Heart left ventricle (tissue), 16 donors: Measurements from ENCODE around the gene NUTF2. TPM values are rescaled to one million over a fixed set of nuclear protein-coding genes. Genes with fewer than 3 reads are reported as not detected.
A peak's percentile ranks its signal among the peaks of the same experiment; 100 is the strongest.

Source experiments
- ATAC-seq, 4 donors: fragments of 200-7000 bp; cut with Tn5 transposase; one replicate each; pipeline ENCODE4 v1.9.1; 2020 to 2022; ENCODE audit warnings: moderate library complexity in 4 of 4, mild to moderate bottlenecking in 3 of 4, moderate number of reproducible peaks in 1 of 4
- DNase-seq, 5 donors: peaks; one replicate each; pipeline ENCODE4 v3.0.0-alpha.2; 2020
- H3K27ac ChIP-seq, 12 donors: fragments of 200-600 bp; sonication (generic) in 4 of 12; one replicate each; pipeline versions ENCODE4 v1.5.0 to v1.8.0; 2016 to 2022; ENCODE audit warnings: mild to moderate bottlenecking in 2 of 12
- H3K27me3 ChIP-seq, 9 donors: fragments of 200-600 bp; sonication (generic) in 2 of 9; one replicate each; pipeline versions ENCODE4 v1.5.1 to v1.8.0; 2016 to 2022; ENCODE audit warnings: mild to moderate bottlenecking in 3 of 9
- H3K36me3 ChIP-seq, 9 donors: fragments of 200-600 bp; sonication (generic) in 2 of 9; one replicate each; pipeline versions ENCODE4 v1.5.0 to v1.8.0; 2018 to 2022; ENCODE audit warnings: mild to moderate bottlenecking in 2 of 9
- H3K4me1 ChIP-seq, 12 donors: fragments of 200-600 bp; sonication (generic) in 4 of 12; one replicate each; pipeline versions ENCODE4 v1.5.0 to v1.8.0; 2016 to 2022; ENCODE audit warnings: mild to moderate bottlenecking in 3 of 12
- H3K4me3 ChIP-seq, 12 donors: fragments of 200-600 bp; sonication (generic) in 4 of 12; one replicate each; pipeline versions ENCODE4 v1.5.0 to v1.8.0; 2017 to 2022; ENCODE audit warnings: mild to moderate bottlenecking in 9 of 12, moderate library complexity in 4 of 12
- H3K9me3 ChIP-seq, 12 donors: fragments of 200-600 bp; sonication (generic) in 4 of 12; one replicate each; pipeline versions ENCODE4 v1.5.0 to v1.8.0; 2016 to 2022; ENCODE audit warnings: mild to moderate bottlenecking in 1 of 12
- POLR2A ChIP-seq, 2 donors: fragments of 450-650 bp; IDR thresholded peaks; one replicate each; pipeline ENCODE4 v1.6.1; 2017; ENCODE audit warnings: antibody characterized with exemption in 2 of 2, mild to moderate bottlenecking in 2 of 2, moderate library complexity in 2 of 2
- WGBS, 4 donors: extraction: QIAGEN DNeasy Blood & Tissue Kit in 2 of 4; methylation state at CpG; one replicate each; pipeline versions ENCODE4 v1.1.5 to v1.1.7; 2013 to 2018; 5-methylcytosine and 5-hydroxymethylcytosine counted together
- intact Hi-C, 10 donors: fragments of 100-400 bp; cut with DNase I; formaldehyde crosslinking; loops; one replicate each; pipeline versions ENCODE4 v1.11.1 to v1.14.2; 2022
- polyA plus RNA-seq, 2 donors: library from polyadenylated mRNA; stranded (reverse); fragments of 200-250 nt; gene quantifications; one replicate each; pipeline ENCODE4 v1.2.3, GENCODE V29; 2013
- total RNA-seq, 9 donors: library from RNA; depleted of rRNA in 2 of 9; stranded (reverse); fragments of >200 nt in 2 of 9; fragmentation: NEBNext Ultra II Directional in 3 of 9; extraction: Animal tissue kit (Norgen Biotek cat#: 25700) in 3 of 9; gene quantifications; one replicate each; pipeline versions ENCODE4 v1.1.0 to v1.2.4, GENCODE V29; 2016 to 2023
- TF ChIP-seq, protein P1 (sequence below), 12 donors: fragments of 200-600 bp; sonication (generic) in 4 of 12; IDR thresholded peaks; one replicate each; pipeline versions ENCODE4 v1.5.0 to v1.8.0; 2018 to 2022; ENCODE audit warnings: antibody characterized with exemption in 12 of 12, mild to moderate bottlenecking in 5 of 12
- donor health status: ischemic (EF 13 %, LVEDD 7.1; RV severe dilation, severe dysfunction).
- donor health status: healthy with polysubstance abuse.
- donor health status: DM: no; HTN: yes; CAD: no.
- donor health status: DM: no; HTN: no; CAD: no.
- donor health status: ischemic (EF 25% LVEDD 6.9; RV normal size, moderate dysfunction).
- donor health status: ischemic (EF 25% LVEDD 5.7; RV mildly dilated, moderate dysfunction).
- donor health status: healthy.
- donor health status: DM: yes; HTN: yes; CAD: no.
- donor health status: ischemic (EF 35%, LVEDD 5.7; RV mildly dilated, moderate dysfunction).
- donor health status: nonischemic (EF 11% LVEDD 7.7; RV severe dilation, severe dysfunction).
- donor health status: DM: yes; HTN: yes; CAD: no.
- donor health status: PGD.
- donor health status: ischemic (EF 29% LVEDD 5.4; RV normal size, mild dysfunction).
- donor health status: nonischemic (EF 23%, LVEDD 6.1; RV moderate dilation, normal function).

NUTF2 gene
- total and polyA plus RNA-seq, 11 donors, result 66.5 to 191 (median 93.9) TPM

DNA sequence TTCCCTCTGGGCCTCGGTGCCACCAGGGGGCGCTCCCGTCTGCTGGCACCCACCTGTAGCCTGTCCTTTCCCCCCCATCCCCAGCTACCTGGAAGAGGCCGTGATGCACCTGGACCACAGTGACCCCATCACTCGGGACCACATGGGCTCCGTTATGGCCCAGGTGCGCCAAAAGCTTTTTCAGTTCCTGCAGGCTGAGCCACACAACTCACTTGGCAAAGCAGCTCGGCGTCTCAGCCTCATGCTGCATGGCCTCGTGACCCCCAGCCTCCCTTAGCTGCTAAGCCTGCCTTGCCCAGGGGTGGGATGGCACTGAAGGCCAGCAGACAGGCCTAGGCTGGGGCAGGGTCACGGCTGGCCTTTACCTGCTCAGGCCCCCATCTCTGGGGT lies 37.1 kb downstream of the NUTF2 start:
- Histone ChIP-seq H3K27me3 (no peaks in the 10 kb centered on the region), H3K4me1 (peaks cover 0 to 56% (median 32%) of the 10 kb centered on the region in 12 donors), H3K4me3 (no peak overlapping the region), H3K9me3 (no peaks in the 10 kb centered on the region), H3K36me3 (peaks cover 0 to 75% (median 60%) of the 10 kb centered on the region in 9 donors), H3K27ac (peak overlapping the region in 11 of 12 donors; percentile 44 to 94 (median 81))
- WGBS, 4 donors, result 58 to 64% (median 63%) methylated on average over 11 of the region's 11 CpGs
- TF ChIP-seq, protein P1, sequence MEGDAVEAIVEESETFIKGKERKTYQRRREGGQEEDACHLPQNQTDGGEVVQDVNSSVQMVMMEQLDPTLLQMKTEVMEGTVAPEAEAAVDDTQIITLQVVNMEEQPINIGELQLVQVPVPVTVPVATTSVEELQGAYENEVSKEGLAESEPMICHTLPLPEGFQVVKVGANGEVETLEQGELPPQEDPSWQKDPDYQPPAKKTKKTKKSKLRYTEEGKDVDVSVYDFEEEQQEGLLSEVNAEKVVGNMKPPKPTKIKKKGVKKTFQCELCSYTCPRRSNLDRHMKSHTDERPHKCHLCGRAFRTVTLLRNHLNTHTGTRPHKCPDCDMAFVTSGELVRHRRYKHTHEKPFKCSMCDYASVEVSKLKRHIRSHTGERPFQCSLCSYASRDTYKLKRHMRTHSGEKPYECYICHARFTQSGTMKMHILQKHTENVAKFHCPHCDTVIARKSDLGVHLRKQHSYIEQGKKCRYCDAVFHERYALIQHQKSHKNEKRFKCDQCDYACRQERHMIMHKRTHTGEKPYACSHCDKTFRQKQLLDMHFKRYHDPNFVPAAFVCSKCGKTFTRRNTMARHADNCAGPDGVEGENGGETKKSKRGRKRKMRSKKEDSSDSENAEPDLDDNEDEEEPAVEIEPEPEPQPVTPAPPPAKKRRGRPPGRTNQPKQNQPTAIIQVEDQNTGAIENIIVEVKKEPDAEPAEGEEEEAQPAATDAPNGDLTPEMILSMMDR (IDR thresholded peaks at IDR 0.05), result peak; percentile 74 to 92 (median 83)
- no peak for TF ChIP-seq POLR2A (IDR thresholded peaks at IDR 0.05)
- intact Hi-C loops, result loop anchor here in 9 of 10 donors (1.0 to 10.0 kb wide), 9 partner anchors 43 to 161 kb away; no protein-coding TSS in a partner anchor
- ATAC-seq (peak in 3 of 4 donors; percentile 11 to 41 (median 38)), DNase-seq (peak; percentile 47 to 80 (median 49))

DNA sequence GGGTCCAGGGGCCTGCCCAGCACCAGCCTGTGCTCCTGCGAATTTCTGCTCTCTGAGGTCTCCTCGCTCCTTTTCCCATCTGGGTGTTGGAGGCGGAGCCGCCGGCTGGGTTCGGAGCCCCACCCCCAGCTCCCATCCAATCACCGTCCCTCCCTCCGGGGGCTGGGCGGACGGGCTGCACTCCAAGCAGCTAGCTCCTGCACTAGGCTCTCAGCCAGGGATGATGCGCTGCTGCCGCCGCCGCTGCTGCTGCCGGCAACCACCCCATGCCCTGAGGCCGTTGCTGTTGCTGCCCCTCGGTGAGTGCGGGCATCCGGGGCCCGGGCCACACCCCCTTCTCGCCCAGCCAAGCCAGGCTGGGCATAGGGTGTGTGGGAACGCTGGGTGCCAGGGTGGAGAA lies 38.0 kb downstream of the NUTF2 start, which contains the start of gene NRN1L:
Gene NRN1L (plus strand): TSS at position 202 of the 400 bp plus-strand sequence. CDS start 19 bp downstream, at position 221.
- intact Hi-C loops, result loop anchor here in 9 of 10 donors (1.0 to 10.0 kb wide), 7 partner anchors 43 to 160 kb away; no protein-coding TSS in a partner anchor
- H3K36me3 ChIP-seq, result peaks cover 0 to 67% (median 52%) of the 10 kb centered on the region in 9 donors
- peak; percentile 56 to 82 (median 76) for ATAC-seq
- peak within 1 kb of the TSS in 11 of 12 donors; percentile 21 to 94 (median 81) for H3K27ac ChIP-seq
- peak within 1 kb of the TSS in 3 of 12 donors; percentile 3 to 22 (median 6) for H3K4me3 ChIP-seq
- WGBS, 4 donors, result 27 to 35% (median 31%) methylated on average over 22 of the region's 22 CpGs
- no peaks in the 10 kb centered on the region for H3K27me3 ChIP-seq
- H3K9me3 ChIP-seq, result no peaks in the 10 kb centered on the region
- TF ChIP-seq POLR2A (IDR thresholded peaks at IDR 0.05), result no peak
- TF ChIP-seq, protein P1 (IDR thresholded peaks at IDR 0.05), result no peak
- peak; percentile 90 to 94 (median 92) for DNase-seq
- H3K4me1 ChIP-seq, result peaks cover 0 to 54% (median 32%) of the 10 kb centered on the region in 12 donors

DNA sequence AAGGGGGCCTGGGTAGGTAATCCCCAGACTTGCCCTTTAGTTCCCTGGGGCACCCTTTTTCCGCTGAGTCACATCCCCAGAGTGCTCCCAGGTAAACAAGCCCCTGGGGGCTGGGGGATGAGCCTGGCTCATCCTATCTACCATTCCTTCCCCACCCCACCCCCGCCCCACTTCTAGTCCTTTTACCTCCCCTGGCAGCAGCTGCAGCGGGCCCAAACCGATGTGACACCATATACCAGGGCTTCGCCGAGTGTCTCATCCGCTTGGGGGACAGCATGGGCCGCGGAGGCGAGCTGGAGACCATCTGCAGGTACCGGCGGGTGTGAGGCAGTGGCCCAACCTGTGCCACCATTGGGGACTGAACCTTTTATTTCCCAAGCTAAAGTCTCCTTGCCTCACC lies 38.8 kb downstream of the NUTF2 start:
- Histone ChIP-seq H3K9me3 (no peaks in the 10 kb centered on the region), H3K27ac (peak overlapping the region in 6 of 12 donors; percentile 21 to 92 (median 84)), H3K36me3 (peaks cover 0 to 59% (median 44%) of the 10 kb centered on the region in 9 donors), H3K27me3 (no peaks in the 10 kb centered on the region), H3K4me3 (no peak overlapping the region), H3K4me1 (peaks cover 0 to 46% (median 31%) of the 10 kb centered on the region in 12 donors)
- DNase-seq (no peak), ATAC-seq (no peak)
- WGBS, 4 donors, result 92 to 96% (median 94%) methylated on average over 10 to 12 of the region's 12 CpGs
- intact Hi-C loops, result loop anchor here in 2 of 10 donors (10.0 kb wide), 2 partner anchors 149 to 159 kb away; no protein-coding TSS in a partner anchor
- TF ChIP-seq, protein P1 (IDR thresholded peaks at IDR 0.05), result no peak
- no peak for TF ChIP-seq POLR2A (IDR thresholded peaks at IDR 0.05)

DNA sequence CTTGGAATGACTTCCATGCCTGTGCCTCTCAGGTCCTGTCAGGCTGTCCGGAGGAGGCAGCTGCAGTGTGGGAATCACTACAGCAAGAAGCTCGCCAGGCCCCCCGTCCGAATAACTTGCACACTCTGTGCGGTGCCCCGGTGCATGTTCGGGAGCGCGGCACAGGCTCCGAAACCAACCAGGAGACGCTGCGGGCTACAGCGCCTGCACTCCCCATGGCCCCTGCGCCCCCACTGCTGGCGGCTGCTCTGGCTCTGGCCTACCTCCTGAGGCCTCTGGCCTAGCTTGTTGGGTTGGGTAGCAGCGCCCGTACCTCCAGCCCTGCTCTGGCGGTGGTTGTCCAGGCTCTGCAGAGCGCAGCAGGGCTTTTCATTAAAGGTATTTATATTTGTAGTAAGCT lies 39.2 kb downstream of the NUTF2 start:
- no peaks in the 10 kb centered on the region for H3K27me3 ChIP-seq
- no peaks in the 10 kb centered on the region for H3K9me3 ChIP-seq
- ATAC-seq, result no peak
- intact Hi-C loops, result loop anchor here in 2 of 10 donors (10.0 kb wide), 2 partner anchors 149 to 159 kb away; no protein-coding TSS in a partner anchor
- no peak overlapping the region for H3K27ac ChIP-seq
- DNase-seq, result no peak
- H3K4me3 ChIP-seq, result no peak overlapping the region
- peaks cover 0 to 54% (median 39%) of the 10 kb centered on the region in 9 donors for H3K36me3 ChIP-seq
- TF ChIP-seq POLR2A (IDR thresholded peaks at IDR 0.05), result no peak
- TF ChIP-seq, protein P1 (IDR thresholded peaks at IDR 0.05), result no peak
- peaks cover 0 to 42% (median 29%) of the 10 kb centered on the region in 12 donors for H3K4me1 ChIP-seq
- WGBS, 4 donors, result 95 to 96% (median 96%) methylated on average over 18 to 19 of the region's 19 CpGs
